Activated CD4-positive, alpha-beta T cell treated with anti-CD3 and anti-CD28 coated beads, Interleukin-2, amount 10 ng/mL, durations not matched to agents 7 days and 5 days (primary cell): ENCODE data around the gene GPR150. TPM values are rescaled to one million over a fixed set of nuclear protein-coding genes. Genes with fewer than 3 reads are reported as not detected.
"Not testable (repeated sequence)": the region's sequence is repeated elsewhere in the genome, so short reads cannot be mapped to it uniquely, and the experiment has no call there.

Source experiments
- CTCF ChIA-PET: fragments of 350-600 bp; sonication (Branson Sonifier 250); formaldehyde crosslinking; loops from one replicate; lab custom pipeline; 2021; ENCODE audit warnings: antibody characterized with exemption; lab: Charles Lee
- POLR2A ChIA-PET: fragments of 350-600 bp; sonication (Branson Sonifier 250); formaldehyde crosslinking; loops from one replicate; lab custom pipeline; 2021; ENCODE audit warnings: antibody characterized with exemption; lab: Charles Lee
- DNase-seq: peaks from one replicate; pipeline ENCODE4 v3.0.0-alpha.2; 2020
- H3K27ac Mint-ChIP-seq: one replicate; pipeline ENCODE4 v1.8.0; 2021; ENCODE audit warnings: mild to moderate bottlenecking, moderate library complexity, mixed read lengths
- H3K27me3 Mint-ChIP-seq: one replicate; pipeline ENCODE4 v1.8.0; 2021; ENCODE audit warnings: mixed read lengths
- H3K36me3 Mint-ChIP-seq: one replicate; pipeline ENCODE4 v1.8.0; 2021; ENCODE audit warnings: low read depth, mixed read lengths
- H3K4me1 Mint-ChIP-seq: one replicate; pipeline ENCODE4 v1.8.0; 2021; ENCODE audit warnings: mixed read lengths
- H3K4me3 Mint-ChIP-seq: one replicate; pipeline ENCODE4 v1.8.0; 2021; ENCODE audit warnings: mild to moderate bottlenecking, moderate library complexity, mixed read lengths
- H3K9me3 Mint-ChIP-seq: one replicate; pipeline ENCODE4 v1.8.0; 2021; ENCODE audit warnings: mixed read lengths
- total RNA-seq, 2 experiments: library from RNA; stranded (reverse); gene quantifications; one replicate each; pipeline ENCODE4 v1.2.3, GENCODE V29; 2021

Gene GPR150
- total RNA-seq, 2 experiments from 2014 or later, result 0.87 to 1.2 TPM

- Mint-ChIP-seq H3K4me3 (no peak overlapping the region), H3K4me1 (peaks cover 24% of the 10 kb centered on the region), H3K9me3 (peaks cover 17% of the 10 kb centered on the region), H3K27ac (no peak overlapping the region), H3K36me3 (peaks cover 12% of the 10 kb centered on the region), H3K27me3 (peaks cover 2% of the 10 kb centered on the region)
- CTCF ChIA-PET, result no interaction called here
- POLR2A ChIA-PET, result no interaction called here
- DNase-seq, result no peak
These were observed 8.3 kb downstream of the GPR150 start for GRCh38 chr5:95627971-95628810.

GRCh38 chr5:95628933-95629332 is 9.0 kb downstream of the GPR150 start:
- Mint-ChIP-seq H3K27ac (no peak overlapping the region), H3K9me3 (peaks cover 18% of the 10 kb centered on the region), H3K36me3 (peaks cover 14% of the 10 kb centered on the region), H3K4me3 (no peak overlapping the region), H3K27me3 (peaks cover 2% of the 10 kb centered on the region), H3K4me1 (peaks cover 20% of the 10 kb centered on the region)
- CTCF ChIA-PET, result no interaction called here
- DNase-seq, result no peak
- POLR2A ChIA-PET, result no interaction called here

DNA sequence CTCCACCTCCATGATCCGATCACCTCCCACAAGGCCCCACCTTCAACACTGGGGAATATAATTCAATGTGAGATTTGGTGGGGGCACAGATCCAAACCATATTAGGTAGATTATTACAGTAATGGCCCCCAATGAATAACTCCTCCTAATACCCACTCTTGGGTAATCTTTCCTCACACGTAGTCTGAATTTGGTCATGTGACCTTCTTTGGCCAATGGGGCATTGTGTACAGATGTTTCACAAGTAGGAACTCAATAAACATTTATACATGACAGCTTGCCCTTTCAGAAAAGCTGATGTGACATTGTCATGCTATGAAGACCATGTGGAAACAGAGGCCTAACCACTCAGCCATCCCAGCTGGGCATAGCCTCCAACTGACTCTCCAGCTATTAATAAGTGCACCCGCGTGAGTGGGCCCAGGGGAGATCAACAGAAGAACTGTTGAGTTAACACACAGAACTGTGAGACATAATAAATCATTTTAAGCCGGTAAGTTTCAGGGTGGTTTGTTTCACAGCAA is 10.6 kb downstream of the GPR150 start:
- ChIA-PET POLR2A (no interaction called here), CTCF (interaction anchor here (0.9 to 2.7 kb wide), 3 partner anchors 8 to 320 kb away, joined by 3 to 18 read pairs (median 3); partner anchors contain the start of gene RFESD)
- Mint-ChIP-seq H3K27me3 (peaks cover 2% of the 10 kb centered on the region), H3K4me3 (no peak overlapping the region), H3K4me1 (peaks cover 20% of the 10 kb centered on the region), H3K36me3 (peaks cover 14% of the 10 kb centered on the region), H3K9me3 (peaks cover 18% of the 10 kb centered on the region), H3K27ac (no peak overlapping the region)
- DNase-seq, result no peak

GRCh38 chr5:95631255-95631958 is 11.5 kb downstream of the GPR150 start:
- H3K9me3 Mint-ChIP-seq, result peaks cover 18% of the 10 kb centered on the region
- H3K4me1 Mint-ChIP-seq, result peaks cover 20% of the 10 kb centered on the region
- peaks cover 14% of the 10 kb centered on the region for H3K36me3 Mint-ChIP-seq
- no peak overlapping the region for H3K4me3 Mint-ChIP-seq
- H3K27me3 Mint-ChIP-seq, result peaks cover 3% of the 10 kb centered on the region
- CTCF ChIA-PET, result interaction anchor here (0.9 to 2.7 kb wide), 7 partner anchors 9 to 319 kb away, joined by 3 to 18 read pairs (median 7); partner anchors contain the start of gene RFESD
- H3K27ac Mint-ChIP-seq, result peak overlapping the region; percentile 96
- DNase-seq, result no peak
- POLR2A ChIA-PET, result interaction anchor here (0.9 to 1.8 kb wide), 2 partner anchors 9 to 10 kb away, joined by 3 to 4 read pairs; no protein-coding TSS in a partner anchor

GRCh38 chr5:95631991-95632675 is 12.2 kb downstream of the GPR150 start:
- Mint-ChIP-seq H3K4me3 (no peak overlapping the region), H3K9me3 (peaks cover 18% of the 10 kb centered on the region), H3K27me3 (peaks cover 8% of the 10 kb centered on the region), H3K36me3 (peaks cover 14% of the 10 kb centered on the region), H3K4me1 (peaks cover 20% of the 10 kb centered on the region), H3K27ac (peak overlapping the region; percentile 96)
- ChIA-PET POLR2A (interaction anchor here (0.6 to 1.8 kb wide), 3 partner anchors 10 to 228 kb away, joined by 3 to 4 read pairs (median 4); no protein-coding TSS in a partner anchor), CTCF (interaction anchor here (0.9 to 2.7 kb wide), 5 partner anchors 10 to 218 kb away, joined by 4 to 18 read pairs (median 9); partner anchors contain the start of gene RFESD)
- peak; percentile 81 for DNase-seq

GRCh38 chr5:95632942-95633341 is 13.1 kb downstream of the GPR150 start:
- H3K4me1 Mint-ChIP-seq, result peaks cover 20% of the 10 kb centered on the region
- POLR2A ChIA-PET, result interaction anchor here (0.6 kb wide), 1 partner anchor 228 kb away, joined by 4 read pairs; no protein-coding TSS in a partner anchor
- H3K9me3 Mint-ChIP-seq, result peaks cover 18% of the 10 kb centered on the region
- CTCF ChIA-PET, result interaction anchor here (1.8 to 2.7 kb wide), 2 partner anchors 11 kb away, joined by 12 to 18 read pairs; no protein-coding TSS in a partner anchor
- not testable (repeated sequence) for H3K27ac Mint-ChIP-seq, H3K27me3 Mint-ChIP-seq, H3K4me3 Mint-ChIP-seq, DNase-seq
- peaks cover 14% of the 10 kb centered on the region for H3K36me3 Mint-ChIP-seq

DNA sequence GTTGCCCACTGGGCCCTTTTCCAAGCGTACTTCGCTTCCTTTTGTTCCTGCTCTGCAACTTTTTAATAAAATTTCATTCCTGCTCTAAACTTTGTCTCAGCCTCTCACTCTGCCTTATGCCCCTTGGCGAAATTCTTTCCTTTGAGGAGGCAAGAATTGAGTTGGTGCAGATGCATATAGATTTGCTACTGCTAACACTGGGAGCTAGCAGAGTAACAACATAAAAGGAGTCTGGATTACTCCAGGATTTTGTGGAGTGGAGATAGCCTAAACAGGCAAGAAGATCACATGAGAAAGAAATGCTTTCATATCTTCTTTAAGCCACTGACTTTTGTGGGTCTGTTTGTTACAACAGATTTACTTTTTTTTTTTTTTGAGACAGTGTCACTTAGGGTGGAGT is 13.8 kb downstream of the GPR150 start:
- DNase-seq, result no peak
- Mint-ChIP-seq H3K27ac (no peak overlapping the region), H3K4me3 (no peak overlapping the region), H3K36me3 (peaks cover 14% of the 10 kb centered on the region), H3K27me3 (peaks cover 11% of the 10 kb centered on the region), H3K4me1 (peaks cover 24% of the 10 kb centered on the region), H3K9me3 (peaks cover 18% of the 10 kb centered on the region)
- ChIA-PET CTCF (interaction anchor here (1.0 to 2.9 kb wide), 2 partner anchors 12 to 220 kb away, joined by 3 to 12 read pairs; no protein-coding TSS in a partner anchor), POLR2A (no interaction called here)

DNA sequence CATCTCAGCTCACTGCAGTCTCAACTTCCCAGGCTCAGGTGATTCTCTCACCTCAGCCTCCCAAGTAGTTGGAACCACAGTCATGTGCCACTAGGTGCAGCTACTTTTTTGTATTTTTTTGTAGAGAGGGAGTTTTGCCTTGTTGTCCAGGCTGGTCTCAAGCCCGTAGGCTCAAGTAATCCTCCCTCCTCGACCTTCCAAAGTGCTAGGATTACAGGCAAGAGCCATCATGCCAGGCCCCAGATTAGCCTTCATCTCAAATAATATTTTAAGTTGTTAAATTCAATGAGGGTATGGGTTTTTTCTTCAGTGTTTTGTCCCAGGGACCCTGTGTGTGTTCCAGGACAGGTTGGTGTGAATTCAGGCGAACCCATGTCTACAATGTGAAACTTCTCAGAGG is 14.2 kb downstream of the GPR150 start:
- POLR2A ChIA-PET, result no interaction called here
- Mint-ChIP-seq H3K27ac (no peak overlapping the region), H3K36me3 (peaks cover 14% of the 10 kb centered on the region), H3K4me1 (peaks cover 25% of the 10 kb centered on the region), H3K27me3 (peaks cover 12% of the 10 kb centered on the region), H3K4me3 (no peak overlapping the region), H3K9me3 (peaks cover 18% of the 10 kb centered on the region)
- CTCF ChIA-PET, result interaction anchor here (1.0 to 2.9 kb wide), 2 partner anchors 12 to 219 kb away, joined by 3 to 12 read pairs; no protein-coding TSS in a partner anchor
- DNase-seq, result no peak

GRCh38 chr5:95638632-95639031 is 18.7 kb downstream of the GPR150 start:
- DNase-seq, result no peak
- no peak overlapping the region for H3K4me3 Mint-ChIP-seq
- no peak overlapping the region for H3K27ac Mint-ChIP-seq
- POLR2A ChIA-PET, result no interaction called here
- H3K36me3 Mint-ChIP-seq, result peaks cover 1% of the 10 kb centered on the region
- H3K4me1 Mint-ChIP-seq, result peaks cover 5% of the 10 kb centered on the region
- H3K9me3 Mint-ChIP-seq, result peaks cover under 1% of the 10 kb centered on the region
- peaks cover 12% of the 10 kb centered on the region for H3K27me3 Mint-ChIP-seq
- CTCF ChIA-PET, result no interaction called here

GRCh38 chr5:95641741-95642220 is 21.9 kb downstream of the GPR150 start:
- Mint-ChIP-seq H3K9me3 (no peaks in the 10 kb centered on the region), H3K36me3 (no peaks in the 10 kb centered on the region), H3K4me3 (no peak overlapping the region), H3K27ac (no peak overlapping the region), H3K27me3 (peaks cover 5% of the 10 kb centered on the region), H3K4me1 (peaks cover 30% of the 10 kb centered on the region)
- ChIA-PET POLR2A (no interaction called here), CTCF (interaction anchor here (1.8 to 2.0 kb wide), 2 partner anchors 10 to 19 kb away, joined by 4 to 7 read pairs; no protein-coding TSS in a partner anchor)
- DNase-seq, result no peak

GRCh38 chr5:95643152-95643551 is 23.3 kb downstream of the GPR150 start:
- no peak for DNase-seq
- POLR2A ChIA-PET, result no interaction called here
- H3K27ac Mint-ChIP-seq, result no peak overlapping the region

More at GRCh38 chr5:95643152-95643551, 23.3 kb downstream of the GPR150 start:
- H3K27me3 Mint-ChIP-seq, result peaks cover 4% of the 10 kb centered on the region
- peaks cover 41% of the 10 kb centered on the region for H3K4me1 Mint-ChIP-seq
- no peaks in the 10 kb centered on the region for H3K9me3 Mint-ChIP-seq
- no peak overlapping the region for H3K4me3 Mint-ChIP-seq
- CTCF ChIA-PET, result interaction anchor here (1.0 to 2.4 kb wide), 4 partner anchors 8 to 192 kb away, joined by 3 to 12 read pairs (median 4); no protein-coding TSS in a partner anchor
- H3K36me3 Mint-ChIP-seq, result no peaks in the 10 kb centered on the region
